H9 (cell line): ENCODE measurements around the gene EVL. TPM values are rescaled to one million over a fixed set of nuclear protein-coding genes. Genes with fewer than 3 reads are reported as not detected.
A peak's percentile ranks its signal among the peaks of the same experiment; 100 is the strongest.

ENCODE experiments used
- DNase-seq: peaks from one replicate; pipeline ENCODE4 v3.0.0-alpha.2; 2017
- H2AFZ ChIP-seq: one replicate; pipeline ENCODE4 v1.6.1; 2013; ENCODE audit warnings: mild to moderate bottlenecking, low read length, control low read depth, moderate library complexity
- H2AK5ac ChIP-seq: 2 replicates; pipeline ENCODE4 v1.6.1; 2013; ENCODE audit warnings: low read length, control low read depth, mixed read lengths; ENCODE audit not compliant: insufficient read length
- H2BK120ac ChIP-seq: one replicate; pipeline ENCODE4 v1.6.1; 2013; ENCODE audit warnings: low read depth, mild to moderate bottlenecking, low read length, control low read depth, inconsistent platforms; ENCODE audit not compliant: poor library complexity, severe bottlenecking
- H2BK12ac ChIP-seq: 2 replicates; pipeline ENCODE4 v1.6.1; 2013; ENCODE audit warnings: low read length, control low read depth, mixed read lengths, low read depth; ENCODE audit not compliant: insufficient read length
- H2BK15ac ChIP-seq: 2 replicates; pipeline ENCODE4 v1.6.1; 2013; ENCODE audit warnings: low read depth, low read length, control low read depth
- H2BK20ac ChIP-seq: one replicate; pipeline ENCODE4 v1.6.1; 2013; ENCODE audit warnings: low read depth, mild to moderate bottlenecking, low read length, control low read depth, inconsistent platforms; ENCODE audit not compliant: poor library complexity, severe bottlenecking
- H2BK5ac ChIP-seq: 2 replicates; pipeline ENCODE4 v1.6.1; 2013; ENCODE audit warnings: low read length, control low read depth, mixed read lengths; ENCODE audit not compliant: insufficient read length
- H3K14ac ChIP-seq: 2 replicates; pipeline ENCODE4 v1.6.1; 2013; ENCODE audit warnings: low read length, control low read depth; ENCODE audit not compliant: insufficient read depth
- H3K18ac ChIP-seq: 2 replicates; pipeline ENCODE4 v1.6.1; 2013; ENCODE audit warnings: low read depth, mild to moderate bottlenecking, mixed read lengths, low read length, control low read depth; ENCODE audit not compliant: insufficient read length
- H3K23ac ChIP-seq: 2 replicates; pipeline ENCODE4 v1.6.1; 2013; ENCODE audit warnings: low read length, control low read depth, mixed read lengths, low read depth; ENCODE audit not compliant: insufficient read length
- H3K23me2 ChIP-seq: 2 replicates; pipeline ENCODE4 v1.6.1; 2013; ENCODE audit warnings: low read depth, mild to moderate bottlenecking, mixed read lengths, low read length, control low read depth; ENCODE audit not compliant: insufficient read length, poor library complexity, severe bottlenecking
- H3K27ac ChIP-seq: 2 replicates; pipeline ENCODE4 v1.5.1; 2013; ENCODE audit warnings: low read length, control low read depth, mixed read lengths, low read depth; ENCODE audit not compliant: insufficient read length
- H3K27me3 ChIP-seq: 2 replicates; pipeline ENCODE4 v1.6.1; 2013; ENCODE audit warnings: low read length, control low read depth, inconsistent platforms; ENCODE audit not compliant: insufficient read depth
- H3K4ac ChIP-seq: 2 replicates; pipeline ENCODE4 v1.6.1; 2013; ENCODE audit warnings: low read depth, mild to moderate bottlenecking, control low read depth, inconsistent platforms, low read length, moderate library complexity
- H3K4me1 ChIP-seq: 2 replicates; pipeline ENCODE4 v1.6.1; 2013; ENCODE audit warnings: low read length, control low read depth, inconsistent platforms; ENCODE audit not compliant: insufficient read depth
- H3K4me2 ChIP-seq: 2 replicates; pipeline ENCODE4 v1.6.1; 2013; ENCODE audit warnings: low read length, control low read depth, mixed read lengths; ENCODE audit not compliant: insufficient read length, insufficient read depth
- H3K56ac ChIP-seq: 2 replicates; pipeline ENCODE4 v1.6.1; 2013; ENCODE audit warnings: low read depth, mild to moderate bottlenecking, mixed read lengths, low read length, control low read depth; ENCODE audit not compliant: insufficient read length
- H3K79me1 ChIP-seq: 2 replicates; pipeline ENCODE4 v1.6.1; 2013; ENCODE audit warnings: low read depth, mild to moderate bottlenecking, moderate library complexity, low read length, control low read depth, inconsistent platforms; ENCODE audit not compliant: insufficient read depth, poor library complexity, severe bottlenecking
- H3K79me2 ChIP-seq: 2 replicates; pipeline ENCODE4 v1.6.1; 2013; ENCODE audit warnings: low read length, control low read depth, inconsistent platforms; ENCODE audit not compliant: insufficient read depth
- H3K9ac ChIP-seq: 2 replicates; pipeline ENCODE4 v1.6.1; 2013; ENCODE audit warnings: low read length, control low read depth, mixed read lengths; ENCODE audit not compliant: insufficient read length; ENCODE audit errors: extremely low read depth
- H3K9me3 ChIP-seq: one replicate; pipeline ENCODE4 v1.6.1; 2013; ENCODE audit warnings: low read depth, low read length, inconsistent platforms; ENCODE audit not compliant: control insufficient read depth
- H3T11ph ChIP-seq: one replicate; pipeline ENCODE4 v1.6.1; 2013; ENCODE audit warnings: mild to moderate bottlenecking, low read length, control low read depth, inconsistent platforms
- H4K20me1 ChIP-seq: one replicate; pipeline ENCODE4 v1.6.1; 2013; ENCODE audit not compliant: control insufficient read depth, insufficient read length, insufficient read depth
- H4K5ac ChIP-seq: 2 replicates; pipeline ENCODE4 v1.6.1; 2013; ENCODE audit warnings: low read depth, mild to moderate bottlenecking, mixed read lengths, low read length, control low read depth; ENCODE audit not compliant: insufficient read length
- H4K8ac ChIP-seq: replicated peaks from 2 replicates; pipeline ENCODE4 v1.6.1; 2013; ENCODE audit warnings: low read length, control low read depth, mixed read lengths, low read depth; ENCODE audit not compliant: insufficient read length
- H4K91ac ChIP-seq: 2 replicates; pipeline ENCODE4 v1.6.1; 2013; ENCODE audit warnings: low read depth, mild to moderate bottlenecking, moderate library complexity, mixed read lengths, low read length, control low read depth; ENCODE audit not compliant: insufficient read length
- H3K27ac Mint-ChIP-seq, 3 experiments: 2 replicates in 2 of 3; 3 replicates in 1 of 3; pipeline ENCODE4 v1.8.0; 2020 to 2021; ENCODE audit warnings: mixed read lengths in 3 of 3, mild to moderate bottlenecking in 1 of 3, moderate library complexity in 1 of 3
- H3K27me3 Mint-ChIP-seq: 2 replicates; pipeline ENCODE4 v1.8.0; 2021; ENCODE audit warnings: low read depth, mild to moderate bottlenecking, moderate library complexity, mixed read lengths
- H3K36me3 Mint-ChIP-seq, 3 experiments: 2 replicates in 2 of 3; 3 replicates in 1 of 3; pipeline ENCODE4 v1.8.0; 2020 to 2021; ENCODE audit warnings: low read depth in 3 of 3, mixed read lengths in 3 of 3; ENCODE audit not compliant: insufficient read depth in 1 of 3
- H3K4me1 Mint-ChIP-seq, 2 experiments: 2 replicates each; pipeline ENCODE4 v1.8.0; 2020; ENCODE audit warnings: mixed read lengths in 2 of 2
- H3K4me3 Mint-ChIP-seq, 2 experiments: 2 replicates in 1 of 2; 3 replicates in 1 of 2; pipeline ENCODE4 v1.8.0; 2020 to 2021; ENCODE audit warnings: mild to moderate bottlenecking in 2 of 2, mixed read lengths in 2 of 2, moderate library complexity in 1 of 2
- H3K9me3 Mint-ChIP-seq, 2 experiments: 2 replicates in 1 of 2; 3 replicates in 1 of 2; pipeline ENCODE4 v1.8.0; 2020; ENCODE audit warnings: mild to moderate bottlenecking in 2 of 2, mixed read lengths in 2 of 2, moderate library complexity in 1 of 2
- CTCF ChIP-seq: fragments of 200-600 bp; sonication (generic); conservative IDR thresholded peaks from 3 replicates; pipeline ENCODE4 v1.8.0; 2021; ENCODE audit warnings: antibody characterized with exemption, mild to moderate bottlenecking
- WGBS: extraction: QIAGEN DNeasy Blood & Tissue Kit; methylation state at CpG from one replicate; pipeline ENCODE4 v1.1.7; 2013; ENCODE audit warnings: missing lambda C conversion rate, low lambda C conversion rate, mixed read lengths; ENCODE audit not compliant: insufficient read length; ENCODE audit errors: extremely low coverage; 5-methylcytosine and 5-hydroxymethylcytosine counted together
- long read RNA-seq: library from polyadenylated mRNA; unstranded; transcript quantifications from one replicate; pipeline ENCODE4 v2.0.0, GENCODE V29; 2020
- total RNA-seq: library from RNA; stranded (reverse); gene quantifications from 2 replicates; pipeline ENCODE4 v1.2.1, GENCODE V29; 2021

The EVL gene, protein sequence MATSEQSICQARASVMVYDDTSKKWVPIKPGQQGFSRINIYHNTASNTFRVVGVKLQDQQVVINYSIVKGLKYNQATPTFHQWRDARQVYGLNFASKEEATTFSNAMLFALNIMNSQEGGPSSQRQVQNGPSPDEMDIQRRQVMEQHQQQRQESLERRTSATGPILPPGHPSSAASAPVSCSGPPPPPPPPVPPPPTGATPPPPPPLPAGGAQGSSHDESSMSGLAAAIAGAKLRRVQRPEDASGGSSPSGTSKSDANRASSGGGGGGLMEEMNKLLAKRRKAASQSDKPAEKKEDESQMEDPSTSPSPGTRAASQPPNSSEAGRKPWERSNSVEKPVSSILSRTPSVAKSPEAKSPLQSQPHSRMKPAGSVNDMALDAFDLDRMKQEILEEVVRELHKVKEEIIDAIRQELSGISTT
- total RNA-seq, result 53.2 and 55.1 TPM in 2 replicates
- long read RNA-seq, partial matches to known transcripts, result 0 of 3 reads
- long read RNA-seq, other reads (novel, unspliced or antisense), result 3 of 3 reads

- Mint-ChIP-seq H3K27ac (peak within 1 kb of the TSS in 2 of 3 experiments; percentile 40 to 82; a peak in 1 of 7 replicates), H3K9me3 (no peaks in the 10 kb centered on the region), H3K4me1 (peaks cover 3 to 12% of the 10 kb centered on the region in 2 experiments; a peak in 3 of 4 replicates), H3K4me3 (no peak within 1 kb of the TSS), H3K27me3 (no peaks in the 10 kb centered on the region), H3K36me3 (no peaks in the 10 kb centered on the region; a peak in 1 of 7 replicates)
- Histone ChIP-seq H4K20me1 (no peaks in the 10 kb centered on the region), H3K27ac (no peak within 1 kb of the TSS), H3K27me3 (no peaks in the 10 kb centered on the region), H4K8ac (no peak within 1 kb of the TSS), H3K79me1 (no peaks in the 10 kb centered on the region), H3K18ac (no peak within 1 kb of the TSS), H2AK5ac (no peak within 1 kb of the TSS), H3K9ac (no peak within 1 kb of the TSS), H3K14ac (no peak within 1 kb of the TSS), H3K56ac (no peak within 1 kb of the TSS), H3K4me1 (no peaks in the 10 kb centered on the region), H4K91ac (no peak within 1 kb of the TSS), H3K79me2 (no peaks in the 10 kb centered on the region), H2BK12ac (no peak within 1 kb of the TSS), H4K5ac (no peak within 1 kb of the TSS), H3K4ac (no peak within 1 kb of the TSS), H2BK120ac (no peak within 1 kb of the TSS), H3K9me3 (no peaks in the 10 kb centered on the region), H2BK15ac (no peak within 1 kb of the TSS), H3K4me2 (no peak within 1 kb of the TSS), H2BK5ac (no peak within 1 kb of the TSS), H2BK20ac (no peak within 1 kb of the TSS), H3K23me2 (no peaks in the 10 kb centered on the region), H3K23ac (no peak within 1 kb of the TSS), H2AFZ (no peak within 1 kb of the TSS), H3T11ph (no peak within 1 kb of the TSS)
- TF ChIP-seq CTCF, result no peak
- no peak for DNase-seq
- WGBS, result no CpG with 5 or more reads among the region's 6 CpGs
These were observed at the start of gene EVL for GRCh38 chr14:100065111-100065871. TSS of gene EVL (plus strand) at chr14:100065422. CDS start at chr14:100065501, 79 bp downstream.
